Adrenal gland (tissue), 5 donors: ENCODE data around the gene PRDM16.

ENCODE experiments used
- POLR2A ChIP-seq, 2 donors: fragments of 450-650 bp; IDR thresholded peaks; one replicate each; pipeline ENCODE4 v1.6.1; 2017; ENCODE audit warnings: antibody characterized with exemption in 2 of 2, mild to moderate bottlenecking in 2 of 2, moderate library complexity in 1 of 2
- TF ChIP-seq, protein P1 (sequence below), 6 experiments: fragments of 450-650 bp in 4 of 6; fragments of 200-600 bp in 2 of 6; sonication (generic) in 1 of 6; IDR thresholded peaks; 1 replicate in 5 of 6; 2 replicates in 1 of 6; pipeline versions ENCODE4 v1.5.1 to v1.8.0; 2016 to 2021; ENCODE audit warnings: antibody characterized with exemption in 6 of 6, mild to moderate bottlenecking in 2 of 6, moderate library complexity in 1 of 6
- donor health status: DM: no; HTN: no; CAD: no.

GRCh38 chr1:3119725-3120124, 50.7 kb downstream of the PRDM16 start:
- TF ChIP-seq, protein P1, sequence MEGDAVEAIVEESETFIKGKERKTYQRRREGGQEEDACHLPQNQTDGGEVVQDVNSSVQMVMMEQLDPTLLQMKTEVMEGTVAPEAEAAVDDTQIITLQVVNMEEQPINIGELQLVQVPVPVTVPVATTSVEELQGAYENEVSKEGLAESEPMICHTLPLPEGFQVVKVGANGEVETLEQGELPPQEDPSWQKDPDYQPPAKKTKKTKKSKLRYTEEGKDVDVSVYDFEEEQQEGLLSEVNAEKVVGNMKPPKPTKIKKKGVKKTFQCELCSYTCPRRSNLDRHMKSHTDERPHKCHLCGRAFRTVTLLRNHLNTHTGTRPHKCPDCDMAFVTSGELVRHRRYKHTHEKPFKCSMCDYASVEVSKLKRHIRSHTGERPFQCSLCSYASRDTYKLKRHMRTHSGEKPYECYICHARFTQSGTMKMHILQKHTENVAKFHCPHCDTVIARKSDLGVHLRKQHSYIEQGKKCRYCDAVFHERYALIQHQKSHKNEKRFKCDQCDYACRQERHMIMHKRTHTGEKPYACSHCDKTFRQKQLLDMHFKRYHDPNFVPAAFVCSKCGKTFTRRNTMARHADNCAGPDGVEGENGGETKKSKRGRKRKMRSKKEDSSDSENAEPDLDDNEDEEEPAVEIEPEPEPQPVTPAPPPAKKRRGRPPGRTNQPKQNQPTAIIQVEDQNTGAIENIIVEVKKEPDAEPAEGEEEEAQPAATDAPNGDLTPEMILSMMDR (IDR thresholded peaks at IDR 0.05) = no peak
- no peak for TF ChIP-seq POLR2A (IDR thresholded peaks at IDR 0.05)
